H1 (cell line): Measurements from ENCODE around the gene LRPPRC. TPM values are rescaled to one million over a fixed set of nuclear protein-coding genes. Genes with fewer than 3 reads are reported as not detected.

Experiments
- CTCF ChIA-PET: fragments of 300-600 bp; sonication (Branson Sonifier 250); formaldehyde crosslinking; loops from one replicate; lab custom pipeline; 2021; ENCODE audit not compliant: partially characterized antibody; lab: Charles Lee
- POLR2A ChIA-PET: fragments of 300-600 bp; sonication (Branson Sonifier 250); formaldehyde crosslinking; loops from one replicate; lab custom pipeline; 2021; ENCODE audit warnings: inconsistent platforms; ENCODE audit not compliant: partially characterized antibody; lab: Charles Lee
- DNase-seq, 2 experiments: peaks; one replicate each; pipeline versions ENCODE4 v3.0.0 to v3.0.0-alpha.2; 2010 to 2022; ENCODE audit warnings: low spot score in 2 of 2, low read depth in 1 of 2, mixed read lengths in 1 of 2
- FAIRE-seq: peaks from 2 replicates; lab custom pipeline; 2011; peaks lifted over from hg19 to GRCh38; lab: Jason Lieb, UNC
- H2AFZ ChIP-seq: 2 replicates; pipeline ENCODE4 v1.8.1; 2012; ENCODE audit warnings: low read length, inconsistent platforms
- H2AK5ac ChIP-seq: 2 replicates; pipeline ENCODE4 v1.6.1; 2013; ENCODE audit warnings: low read depth, low read length
- H2BK120ac ChIP-seq: replicated peaks from 2 replicates; pipeline ENCODE3; 2013; ENCODE audit warnings: low read depth, low read length, inconsistent platforms
- H2BK12ac ChIP-seq: 2 replicates; pipeline ENCODE4 v1.6.1; 2013; ENCODE audit warnings: low read depth, low read length
- H2BK15ac ChIP-seq: 2 replicates; pipeline ENCODE4 v1.6.1; 2013; ENCODE audit warnings: low read length
- H2BK20ac ChIP-seq: 2 replicates; pipeline ENCODE4 v1.6.1; 2013; ENCODE audit warnings: low read length
- H2BK5ac ChIP-seq: 2 replicates; pipeline ENCODE4 v1.6.1; 2013; ENCODE audit warnings: low read depth, low read length
- H3K14ac ChIP-seq: 2 replicates; pipeline ENCODE4 v1.6.1; 2013; ENCODE audit warnings: inconsistent platforms; ENCODE audit not compliant: insufficient read length
- H3K18ac ChIP-seq: 2 replicates; pipeline ENCODE4 v1.6.1; 2013; ENCODE audit warnings: low read length; ENCODE audit errors: extremely low read depth
- H3K23ac ChIP-seq: 2 replicates; pipeline ENCODE4 v1.6.1; 2013; ENCODE audit warnings: inconsistent platforms; ENCODE audit not compliant: insufficient read length
- H3K23me2 ChIP-seq: 2 replicates; pipeline ENCODE4 v1.6.1; 2013; ENCODE audit warnings: low read depth, low read length
- H3K27ac ChIP-seq: 2 replicates; pipeline ENCODE4 v1.6.1; 2011; ENCODE audit warnings: low read depth, low read length, inconsistent platforms
- H3K27me3 ChIP-seq, 4 experiments: replicated peaks in 1 of 4; 1 replicate in 1 of 4; 2 replicates in 3 of 4; pipeline versions ENCODE4 v1.6.1 to v1.8.1; 2011 to 2013; ENCODE audit warnings: low read length in 3 of 4, mild to moderate bottlenecking in 3 of 4, inconsistent platforms in 2 of 4, mixed read lengths in 2 of 4, moderate library complexity in 1 of 4; ENCODE audit not compliant: control insufficient read depth in 3 of 4, insufficient read depth in 3 of 4; ENCODE audit errors: extremely low read depth in 1 of 4
- H3K36me3 ChIP-seq, 4 experiments: 2 replicates each; pipeline versions ENCODE4 v1.6.1 to v1.8.1; 2011 to 2013; ENCODE audit warnings: mild to moderate bottlenecking in 4 of 4, low read length in 3 of 4, moderate library complexity in 2 of 4, control low read depth in 1 of 4, inconsistent platforms in 1 of 4; ENCODE audit not compliant: insufficient read depth in 4 of 4, control insufficient read depth in 2 of 4
- H3K4ac ChIP-seq: replicated peaks from 2 replicates; pipeline ENCODE3; 2013; ENCODE audit warnings: low read length, low read depth, mixed read lengths, inconsistent platforms; ENCODE audit not compliant: insufficient read length
- H3K4me1 ChIP-seq, 4 experiments: replicated peaks in 1 of 4; 1 replicate in 1 of 4; 2 replicates in 3 of 4; pipeline versions ENCODE4 v1.6.1 to v1.8.1; 2011 to 2013; ENCODE audit warnings: low read length in 3 of 4, inconsistent platforms in 2 of 4, mixed read lengths in 1 of 4; ENCODE audit not compliant: insufficient read depth in 4 of 4, control insufficient read depth in 3 of 4
- H3K4me2 ChIP-seq, 2 experiments: 2 replicates each; pipeline versions ENCODE4 v1.6.1 to v1.8.1; 2011 to 2013; ENCODE audit warnings: low read depth in 2 of 2, low read length in 2 of 2, control low read depth in 1 of 2, inconsistent platforms in 1 of 2, mild to moderate bottlenecking in 1 of 2; ENCODE audit not compliant: insufficient read depth in 1 of 2
- H3K4me3 ChIP-seq, 4 experiments: fragments of 200-600, 300-600 bp in 1 of 4; sonication (generic), shearing (Covaris generic), sonication (Bioruptor Twin) in 1 of 4; 2 replicates each; pipeline versions ENCODE4 v1.5.1 to v1.8.1; 2011 to 2016; ENCODE audit warnings: low read length in 4 of 4, low read depth in 3 of 4, control low read depth in 2 of 4, inconsistent platforms in 2 of 4, mild to moderate bottlenecking in 2 of 4, mixed read lengths in 1 of 4, moderate library complexity in 1 of 4; ENCODE audit not compliant: insufficient read depth in 2 of 4; ENCODE audit errors: extremely low read depth in 1 of 4
- H3K56ac ChIP-seq: replicated peaks from 2 replicates; pipeline ENCODE3; 2013; ENCODE audit warnings: low read depth, mild to moderate bottlenecking, mixed read lengths, low read length, inconsistent platforms; ENCODE audit not compliant: insufficient read length
- H3K79me1 ChIP-seq: 2 replicates; pipeline ENCODE4 v1.6.1; 2013; ENCODE audit warnings: low read depth, low read length, control low read depth
- H3K79me2 ChIP-seq, 2 experiments: 2 replicates each; pipeline versions ENCODE4 v1.6.1 to v1.8.1; 2012 to 2013; ENCODE audit warnings: low read length in 2 of 2, mild to moderate bottlenecking in 2 of 2, inconsistent platforms in 1 of 2; ENCODE audit not compliant: insufficient read depth in 2 of 2, control insufficient read depth in 1 of 2
- H3K9ac ChIP-seq, 4 experiments: replicated peaks in 1 of 4; 1 replicate in 1 of 4; 2 replicates in 3 of 4; pipeline versions ENCODE4 v1.6.1 to v1.8.1; 2011 to 2013; ENCODE audit warnings: low read depth in 3 of 4, low read length in 3 of 4, control low read depth in 2 of 4, mild to moderate bottlenecking in 2 of 4, moderate library complexity in 2 of 4, inconsistent platforms in 1 of 4; ENCODE audit errors: extremely low read depth in 1 of 4
- H3K9me3 ChIP-seq, 2 experiments: 2 replicates each; pipeline versions ENCODE4 v1.6.1 to v1.8.1; 2012 to 2013; ENCODE audit warnings: mild to moderate bottlenecking in 2 of 2, moderate library complexity in 2 of 2, control low read depth in 1 of 2, inconsistent platforms in 1 of 2, low read depth in 1 of 2, low read length in 1 of 2, mixed read lengths in 1 of 2; ENCODE audit not compliant: insufficient read depth in 2 of 2
- H4K20me1 ChIP-seq, 2 experiments: replicated peaks in 1 of 2; 2 replicates each; pipeline versions ENCODE3 to v1.8.1; 2011 to 2013; ENCODE audit warnings: inconsistent platforms in 2 of 2, low read length in 2 of 2, mild to moderate bottlenecking in 1 of 2; ENCODE audit not compliant: insufficient read depth in 2 of 2, control insufficient read depth in 1 of 2
- H4K5ac ChIP-seq: 2 replicates; pipeline ENCODE4 v1.6.1; 2013; ENCODE audit warnings: low read length, low read depth, mixed read lengths, inconsistent platforms; ENCODE audit not compliant: insufficient read length
- H4K8ac ChIP-seq: 2 replicates; pipeline ENCODE4 v1.8.0; 2013; ENCODE audit warnings: mild to moderate bottlenecking, moderate library complexity, low read length, inconsistent platforms; ENCODE audit not compliant: insufficient read depth; ENCODE audit errors: extremely low read depth
- H4K91ac ChIP-seq: replicated peaks from 2 replicates; pipeline ENCODE3; 2013; ENCODE audit warnings: low read length, mixed read lengths, inconsistent platforms; ENCODE audit not compliant: insufficient read length
- CEBPB ChIP-seq: IDR thresholded peaks from 2 replicates; pipeline ENCODE4 v1.6.1; 2012; ENCODE audit warnings: low read depth, low read length
- FOSL1 ChIP-seq: IDR thresholded peaks from 2 replicates; pipeline ENCODE4 v1.6.1; 2011; ENCODE audit warnings: mild to moderate bottlenecking, low read depth, low read length, moderate library complexity; ENCODE audit not compliant: insufficient read depth
- GABPA ChIP-seq: IDR thresholded peaks from 2 replicates; pipeline ENCODE4 v1.6.1; 2011; ENCODE audit warnings: mild to moderate bottlenecking, low read length, moderate library complexity, borderline replicate concordance; ENCODE audit not compliant: insufficient read depth
- POLR2A ChIP-seq, 2 experiments: IDR thresholded peaks; 1 replicate in 1 of 2; 2 replicates in 1 of 2; pipeline ENCODE4 v1.6.1; 2011; ENCODE audit warnings: low read depth in 2 of 2, low read length in 2 of 2, mild to moderate bottlenecking in 2 of 2; ENCODE audit errors: control extremely low read depth in 1 of 2
- POLR2AphosphoS5 ChIP-seq: IDR thresholded peaks from 2 replicates; pipeline ENCODE4 v1.6.1; 2011; ENCODE audit warnings: low read depth, low read length
- RFX5 ChIP-seq: IDR thresholded peaks from 2 replicates; pipeline ENCODE4 v1.6.1; 2011; ENCODE audit warnings: low read depth, low read length, improper control_type of control experiment, borderline replicate concordance
- SIN3A ChIP-seq, 2 experiments: IDR thresholded peaks in 1 of 2; conservative IDR thresholded peaks in 1 of 2; 2 replicates each; pipeline ENCODE4 v1.6.1; 2011 to 2012; ENCODE audit warnings: low read length in 2 of 2, improper control_type of control experiment in 1 of 2, low read depth in 1 of 2, mild to moderate bottlenecking in 1 of 2
- SP1 ChIP-seq: IDR thresholded peaks from 2 replicates; pipeline ENCODE4 v1.6.1; 2011; ENCODE audit warnings: low read depth, low read length
- TEAD4 ChIP-seq: IDR thresholded peaks from 2 replicates; pipeline ENCODE4 v1.6.1; 2012; ENCODE audit warnings: low read depth, low read length, inconsistent platforms, mixed read lengths
- WGBS, 2 experiments: shearing (Covaris generic) in 1 of 2; methylation state at CpG; one replicate each; pipeline versions ENCODE4 v1.1.6 to v1.1.7; 2013 to 2015; ENCODE audit warnings: low lambda C conversion rate in 2 of 2, mixed read lengths in 2 of 2, inconsistent platforms in 1 of 2, low coverage in 1 of 2, missing lambda C conversion rate in 1 of 2; ENCODE audit not compliant: insufficient replicate concordance in 2 of 2, insufficient coverage in 1 of 2, insufficient read length in 1 of 2; ENCODE audit errors: extremely low coverage in 1 of 2, missing lambda C conversion rate in 1 of 2; 5-methylcytosine and 5-hydroxymethylcytosine counted together
- polyA plus RNA-seq, 7 experiments: library from polyadenylated mRNA; depleted of rRNA in 3 of 7; stranded (reverse) in 5 of 7; unstranded in 2 of 7; fragments of >200 nt in 5 of 7; fragments of 200-250 nt in 2 of 7; gene quantifications; 1 replicate in 5 of 7; 2 replicates in 1 of 7; 4 replicates in 1 of 7; pipeline versions ENCODE4 v1.2.1 to v1.2.3, GENCODE V29; 2011 to 2013; ENCODE audit warnings: missing spikeins in 2 of 7, mixed read lengths in 2 of 7
- total RNA-seq: library from RNA; stranded (reverse); fragmentation: NEBNext Ultra II Directional; extraction: Animal tissue kit (Norgen Biotek cat#: 25700); gene quantifications from 2 replicates; pipeline ENCODE4 v1.2.1, GENCODE V29; 2021
- TF ChIP-seq, protein P1 (sequence below): IDR thresholded peaks from 2 replicates; pipeline ENCODE4 v1.6.1; 2012; ENCODE audit warnings: low read length, inconsistent platforms

Gene LRPPRC
- total and polyA plus RNA-seq, 2 of the 8 experiments (the other 6 are each of a cell fraction or from before 2014, with no cell fraction given) = 43.4 to 167 TPM

DNA sequence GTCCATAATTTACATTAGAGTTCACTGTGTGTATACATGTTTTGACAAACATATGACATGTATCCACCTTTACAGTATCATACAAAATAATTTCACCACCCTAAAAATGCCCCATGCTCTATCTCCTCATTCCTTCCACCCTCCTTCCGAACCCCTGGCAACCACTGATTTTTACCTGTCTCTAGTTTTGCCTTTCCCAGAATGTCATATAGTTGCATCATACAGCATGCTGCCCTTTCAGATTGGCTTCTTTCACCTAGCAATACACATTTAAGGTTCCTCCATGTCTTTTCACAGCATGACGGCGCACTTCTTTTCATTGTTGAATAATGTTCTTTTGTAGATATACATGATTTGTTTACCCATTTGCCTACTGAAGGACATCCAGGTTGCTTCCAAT lies 10.4 kb downstream of the LRPPRC start:
- Histone ChIP-seq H4K20me1 (peaks cover 3 to 9% of the 10 kb centered on the region in 2 experiments), H2BK15ac (no peak overlapping the region), H3K36me3 (peaks cover 0 to 54% (median 13%) of the 10 kb centered on the region in 4 experiments; a peak in 4 of 8 replicates), H3K4me2 (no peak overlapping the region), H3K56ac (no peak overlapping the region), H3K9me3 (no peaks in the 10 kb centered on the region), H4K8ac (no peak overlapping the region), H2BK12ac (no peak overlapping the region), H3K4me1 (peaks cover 0 to 3% (median 0%) of the 10 kb centered on the region in 4 experiments; a peak in 1 of 7 replicates), H3K18ac (no peak overlapping the region), H2BK5ac (no peak overlapping the region; the same call in 1 of the 2 replicates), H3K14ac (no peak overlapping the region), H3K27me3 (no peaks in the 10 kb centered on the region), H2BK20ac (no peak overlapping the region), H4K91ac (no peak overlapping the region), H3K23me2 (no peaks in the 10 kb centered on the region), H3K27ac (no peak overlapping the region; the same call in 1 of the 2 replicates), H4K5ac (no peak overlapping the region), H3K4ac (no peak overlapping the region), H2BK120ac (no peak overlapping the region), H2AFZ (no peak overlapping the region), H3K79me1 (no peaks in the 10 kb centered on the region; the same call in 1 of the 2 replicates), H3K79me2 (peaks cover 12 to 83% of the 10 kb centered on the region in 2 experiments), H3K9ac (no peak overlapping the region), H2AK5ac (no peak overlapping the region), H3K4me3 (no peak overlapping the region), H3K23ac (no peak overlapping the region)
- no peak for TF ChIP-seq GABPA
- no peak for TF ChIP-seq FOSL1
- TF ChIP-seq, protein P1, sequence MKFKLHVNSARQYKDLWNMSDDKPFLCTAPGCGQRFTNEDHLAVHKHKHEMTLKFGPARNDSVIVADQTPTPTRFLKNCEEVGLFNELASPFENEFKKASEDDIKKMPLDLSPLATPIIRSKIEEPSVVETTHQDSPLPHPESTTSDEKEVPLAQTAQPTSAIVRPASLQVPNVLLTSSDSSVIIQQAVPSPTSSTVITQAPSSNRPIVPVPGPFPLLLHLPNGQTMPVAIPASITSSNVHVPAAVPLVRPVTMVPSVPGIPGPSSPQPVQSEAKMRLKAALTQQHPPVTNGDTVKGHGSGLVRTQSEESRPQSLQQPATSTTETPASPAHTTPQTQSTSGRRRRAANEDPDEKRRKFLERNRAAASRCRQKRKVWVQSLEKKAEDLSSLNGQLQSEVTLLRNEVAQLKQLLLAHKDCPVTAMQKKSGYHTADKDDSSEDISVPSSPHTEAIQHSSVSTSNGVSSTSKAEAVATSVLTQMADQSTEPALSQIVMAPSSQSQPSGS = no peak
- no peak for TF ChIP-seq RFX5
- TF ChIP-seq SIN3A (conservative IDR thresholded peaks at IDR 0.05 in 1 of 2, IDR thresholded peaks at IDR 0.05 in 1 of 2; ENCODE audit: low read depth in 1 of 2, low read length in 2 of 2) = no peak
- TF ChIP-seq POLR2A (IDR thresholded peaks at IDR 0.05; ENCODE audit: control extremely low read depth in 1 of 2, low read depth in 2 of 2, low read length in 2 of 2) = 0 out of 3 replicates have a peak, but pooled peaks of 1 of the 2 experiments have one; percentile 33
- peak; percentile 44; the same call in 1 of the 2 replicates for TF ChIP-seq CEBPB
- TF ChIP-seq SP1 = no peak
- no peak for TF ChIP-seq TEAD4
- peak; percentile 36 for TF ChIP-seq POLR2AphosphoS5
- no peak for FAIRE-seq
- ChIA-PET POLR2A (interaction anchor here (1.4 to 4.6 kb wide), 2 partner anchors 11 to 27 kb away, joined by 4 to 35 read pairs; partner anchors contain the start of gene LRPPRC), CTCF (interaction anchor here (0.6 kb wide), 1 partner anchor 234 kb away, joined by 3 read pairs; no protein-coding TSS in a partner anchor)
- DNase-seq = no peak
- WGBS, 2 experiments = 93% methylated on average over 3 of the region's 3 CpGs; no CpG with 5 or more reads in 1 of the 2 experiments
